Caki2 (cell line): ENCODE data around the gene RHBDL2. TPM values are rescaled to one million over a fixed set of nuclear protein-coding genes. Genes with fewer than 3 reads are reported as not detected.
"Not testable (repeated sequence)": the region's sequence is repeated elsewhere in the genome, so short reads cannot be mapped to it uniquely, and the experiment has no call there.

Source experiments
- DNase-seq: peaks from one replicate; pipeline ENCODE4 v3.0.0-alpha.2; 2015; ENCODE audit warnings: low read depth
- in situ Hi-C: cut with HindIII; loops from 2 replicates; pipeline ENCODE4 v1.10.0; 2016; ENCODE audit warnings: low sequenced_read_pairs, low pct_unique_long_range_greater_than_20kb, mixed read lengths
- total RNA-seq: library from RNA; depleted of rRNA; stranded (reverse); fragments of >200 nt; shearing (Covaris generic); gene quantifications from 2 replicates; pipeline ENCODE4 v1.2.3, GENCODE V29; 2014; ENCODE audit warnings: low replicate concordance; rRNA removed

RHBDL2 gene, protein sequence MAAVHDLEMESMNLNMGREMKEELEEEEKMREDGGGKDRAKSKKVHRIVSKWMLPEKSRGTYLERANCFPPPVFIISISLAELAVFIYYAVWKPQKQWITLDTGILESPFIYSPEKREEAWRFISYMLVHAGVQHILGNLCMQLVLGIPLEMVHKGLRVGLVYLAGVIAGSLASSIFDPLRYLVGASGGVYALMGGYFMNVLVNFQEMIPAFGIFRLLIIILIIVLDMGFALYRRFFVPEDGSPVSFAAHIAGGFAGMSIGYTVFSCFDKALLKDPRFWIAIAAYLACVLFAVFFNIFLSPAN
- 1.2 and 2.7 TPM in 2 replicates for total RNA-seq

DNA sequence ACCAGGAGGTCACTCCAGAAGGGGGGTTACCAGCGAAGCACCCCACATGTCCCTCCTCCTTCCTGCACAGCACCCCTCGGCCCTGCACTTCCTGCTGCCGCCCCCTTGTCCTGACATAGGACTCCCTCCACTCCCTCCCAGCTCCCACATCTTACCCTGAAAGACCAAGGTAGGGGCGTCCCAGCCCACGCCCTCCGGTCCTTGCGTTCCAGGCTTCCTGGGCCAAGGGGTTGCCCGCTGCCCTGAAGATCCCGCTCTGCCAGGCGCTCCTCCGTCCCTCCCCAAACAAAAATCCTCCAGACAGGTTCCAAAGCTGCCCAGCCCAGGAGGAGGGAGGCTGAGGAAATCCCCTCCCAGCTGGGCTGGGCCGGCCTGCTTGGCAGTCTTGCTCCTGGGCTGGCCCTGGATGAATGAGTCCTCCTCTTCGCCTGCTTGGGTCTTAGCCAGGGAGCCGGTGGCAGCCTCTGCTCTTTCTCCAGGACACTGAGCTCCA, at the start of gene RHBDL2:
Gene RHBDL2 (minus strand): TSS at position 304 of the 493 bp plus-strand sequence. CDS start 22,618 bp downstream, outside the sequence.
- in situ Hi-C loops = no loop called here
- peak; percentile 61 for DNase-seq

DNA sequence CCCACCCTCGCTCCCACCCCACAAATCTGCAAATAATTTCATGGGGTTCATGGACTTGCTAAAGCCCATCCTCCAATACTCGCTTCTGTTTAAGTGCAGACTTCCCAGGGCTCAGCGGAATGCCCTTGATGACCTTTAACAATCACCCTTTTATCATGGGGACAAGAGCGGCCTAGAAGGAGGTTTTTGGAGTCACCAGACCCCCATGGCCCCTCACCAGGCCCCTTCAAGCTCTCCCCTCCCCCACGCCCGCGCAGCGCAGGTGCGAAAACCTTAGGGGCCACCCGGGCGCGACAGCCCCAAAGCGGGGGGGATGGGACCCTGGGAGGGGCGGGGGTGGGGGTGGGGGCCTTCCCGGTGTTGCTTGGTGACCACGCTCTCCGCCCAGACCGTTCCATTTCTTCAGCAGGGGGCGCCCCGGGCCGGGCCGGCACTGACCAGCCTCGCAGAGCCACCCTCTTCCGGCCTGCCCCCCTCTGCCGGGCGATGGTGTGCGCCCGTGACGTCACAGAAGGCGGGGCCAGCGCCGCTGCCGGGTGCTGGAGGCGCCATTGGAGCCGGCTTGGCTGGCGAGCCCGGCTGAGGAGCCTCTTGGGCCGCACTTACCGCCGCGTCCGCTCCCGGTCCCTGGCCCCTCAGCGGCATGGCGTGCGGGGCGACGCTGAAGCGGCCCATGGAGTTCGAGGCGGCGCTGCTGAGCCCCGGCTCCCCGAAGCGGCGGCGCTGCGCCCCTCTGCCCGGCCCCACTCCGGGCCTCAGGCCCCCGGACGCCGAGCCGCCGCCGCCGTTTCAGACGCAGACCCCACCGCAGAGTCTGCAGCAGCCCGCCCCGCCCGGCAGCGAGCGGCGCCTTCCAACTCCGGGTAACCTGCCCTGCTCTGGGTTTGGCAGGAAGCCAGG, 49.4 kb upstream of the RHBDL2 start, which contains the start of gene AKIRIN1:
Gene AKIRIN1 (plus strand): TSS at position 539 of the 900 bp plus-strand sequence. CDS start 105 bp downstream, at position 644.
- peak; percentile 93 for DNase-seq
- in situ Hi-C loops = no loop called here

DNA sequence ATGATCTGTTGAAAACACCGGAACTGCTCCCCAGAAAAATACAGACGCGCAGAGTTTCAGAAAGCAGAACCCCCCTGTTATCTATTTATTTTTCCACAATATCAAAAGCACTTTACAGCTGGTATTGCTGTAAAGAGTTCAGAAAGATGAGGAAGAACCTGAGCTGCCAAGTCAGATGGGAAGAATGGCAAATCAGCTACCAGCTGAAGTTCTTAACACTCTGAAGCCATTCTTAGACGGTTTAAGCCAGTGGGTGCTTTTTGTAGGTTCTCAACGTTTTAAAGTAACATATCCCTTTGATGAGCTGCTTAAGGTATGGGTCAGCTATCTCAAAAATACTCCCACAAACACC, 48.7 kb upstream of the RHBDL2 start:
- in situ Hi-C loops = no loop called here
- DNase-seq = no peak

DNA sequence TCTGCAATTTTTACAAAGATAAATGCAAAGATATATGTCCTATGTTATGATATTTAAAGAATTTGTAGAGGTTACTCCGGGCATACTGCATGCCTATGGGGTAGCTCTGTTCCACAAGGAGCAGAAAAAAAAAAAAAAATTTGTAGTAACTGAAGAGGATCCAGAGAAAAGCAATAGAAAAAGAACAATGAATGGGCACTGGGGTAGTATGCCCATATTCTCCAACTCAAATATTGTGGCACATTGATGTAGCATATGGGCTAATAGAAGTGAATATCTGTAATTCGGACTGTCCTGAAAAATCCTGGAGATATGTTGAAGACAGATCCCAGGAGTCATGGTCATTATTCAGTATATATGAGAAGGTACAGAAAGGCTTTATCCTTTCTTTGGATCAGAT, 48.3 kb upstream of the RHBDL2 start:
- no peak for DNase-seq
- in situ Hi-C loops = no loop called here

- DNase-seq, in situ Hi-C loops: not testable (repeated sequence)
These were observed 37.8 kb upstream of the RHBDL2 start for GRCh38 chr1:38979380-38979779.

- DNase-seq, in situ Hi-C loops: not testable (repeated sequence)
These were observed 36.6 kb upstream of the RHBDL2 start for GRCh38 chr1:38978245-38978542.

- in situ Hi-C loops, DNase-seq: not testable (repeated sequence)
These were observed 36.0 kb upstream of the RHBDL2 start for GRCh38 chr1:38977399-38978244.

DNA sequence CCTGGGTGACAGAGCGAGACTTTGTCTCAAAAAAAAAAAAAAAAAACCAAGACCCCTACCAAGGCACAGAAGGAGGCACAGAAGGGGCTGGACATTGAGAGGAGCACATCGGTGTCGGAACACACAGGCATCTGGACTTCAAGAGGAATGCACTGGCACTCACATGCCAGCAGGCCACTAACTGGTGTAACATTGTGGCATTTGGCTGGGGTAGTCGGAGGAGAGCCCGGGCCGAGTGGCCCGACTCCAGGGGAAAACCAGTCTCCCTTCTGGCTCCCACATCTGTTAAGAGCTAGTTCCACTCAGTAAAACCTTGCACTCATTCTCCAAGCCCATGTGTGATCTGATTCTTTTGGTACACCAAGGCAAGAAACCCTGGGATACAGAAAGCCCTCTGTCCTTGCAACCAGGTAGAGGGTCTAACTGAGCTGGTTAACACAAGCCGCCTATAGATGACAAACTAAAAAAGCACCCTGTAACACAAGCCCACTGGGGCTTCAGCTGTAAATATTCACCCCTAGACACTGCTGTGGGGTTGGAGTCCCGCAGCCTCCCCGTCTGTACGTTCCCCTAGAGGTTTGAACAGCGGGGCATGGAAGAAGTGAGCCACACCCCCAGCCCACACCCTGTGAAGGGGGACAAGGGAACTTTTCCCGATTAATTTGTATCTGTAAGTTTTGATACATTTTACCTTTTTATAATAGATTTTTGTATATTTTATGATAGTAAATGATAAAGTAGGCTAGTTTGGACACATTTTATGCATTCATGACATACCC, 32.2 kb upstream of the RHBDL2 start:
- in situ Hi-C loops = no loop called here
- no peak for DNase-seq

DNA sequence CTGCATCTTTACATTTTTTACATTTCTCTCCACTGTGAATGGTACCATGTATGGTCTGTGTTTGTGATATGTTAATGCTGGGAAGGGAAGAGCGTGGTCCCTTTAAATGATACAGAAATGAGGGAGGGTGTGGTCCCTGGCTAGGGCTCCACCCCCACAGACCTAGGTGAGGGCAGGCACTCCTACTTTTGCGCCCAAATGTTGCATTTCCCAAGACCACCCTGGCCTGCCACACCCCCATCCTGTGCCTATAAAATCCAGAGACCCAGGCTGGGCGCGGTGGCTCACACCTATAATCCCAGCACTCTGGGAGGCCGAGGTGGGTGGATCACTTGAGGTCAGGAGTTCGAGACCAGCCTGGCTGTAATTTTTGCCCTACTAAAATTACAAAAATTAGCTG, 31.5 kb upstream of the RHBDL2 start:
- in situ Hi-C loops = not testable (repeated sequence)

GRCh38 chr1:38964140-38964548, 22.5 kb upstream of the RHBDL2 start:
- in situ Hi-C loops = no loop called here
- DNase-seq = no peak

More for the DNA sequence above, 31.5 kb upstream of the RHBDL2 start:
- not testable (repeated sequence) for DNase-seq

- no peak for DNase-seq
- in situ Hi-C loops = no loop called here
These were observed 20.9 kb upstream of the RHBDL2 start for GRCh38 chr1:38962560-38962959.

- DNase-seq = no peak
- in situ Hi-C loops = no loop called here
These were observed 20.5 kb upstream of the RHBDL2 start for GRCh38 chr1:38962113-38962512.

- DNase-seq = no peak
- in situ Hi-C loops = no loop called here
These were observed 17.3 kb upstream of the RHBDL2 start for GRCh38 chr1:38958967-38959366.

GRCh38 chr1:38953433-38953860, 11.8 kb upstream of the RHBDL2 start:
- in situ Hi-C loops = no loop called here
- no peak for DNase-seq

- no peak for DNase-seq
- in situ Hi-C loops = no loop called here
These were observed 8.9 kb upstream of the RHBDL2 start for GRCh38 chr1:38950553-38950952.

DNA sequence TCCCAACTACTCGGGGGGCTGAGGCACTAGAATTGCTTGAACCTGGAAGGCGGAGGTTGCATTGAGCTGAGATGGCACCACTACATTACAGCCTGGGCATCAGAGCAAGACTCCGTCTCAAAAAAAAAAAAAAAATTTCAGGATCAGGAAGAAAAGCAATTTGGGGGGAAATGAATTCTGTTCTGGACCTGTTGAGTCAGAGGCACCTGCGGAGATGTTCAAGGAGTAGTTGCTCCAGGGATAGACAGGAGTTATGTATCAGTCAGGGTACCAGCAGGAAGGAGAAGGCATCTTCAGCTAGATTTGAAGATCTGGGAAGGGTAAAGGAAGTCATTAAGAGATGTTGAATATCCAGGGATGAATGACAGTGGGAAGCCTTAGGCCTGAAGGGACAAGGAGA, 2.9 kb upstream of the RHBDL2 start:
- in situ Hi-C loops = no loop called here
- no peak for DNase-seq

GRCh38 chr1:38942664-38943428, 1.2 kb upstream of the RHBDL2 start:
- in situ Hi-C loops = no loop called here

More at GRCh38 chr1:38942664-38943428, 1.2 kb upstream of the RHBDL2 start:
- DNase-seq = no peak
